Neural progenitor cell (in vitro differentiated cells): ENCODE results near the gene ZNF860. TPM values are rescaled to one million over a fixed set of nuclear protein-coding genes. Genes with fewer than 3 reads are reported as not detected.

Experiments
- DNase-seq: peaks from one replicate; pipeline ENCODE4 v3.0.0-alpha.2; 2016; ENCODE audit warnings: low spot score
- H2AFZ ChIP-seq: fragments of 200-600 bp; sonication (generic); replicated peaks from 2 replicates; pipeline ENCODE4 v1.6.1; 2016; ENCODE audit warnings: antibody characterized with exemption
- H3F3A ChIP-seq: fragments of 200-600 bp; sonication (generic); 2 replicates; pipeline ENCODE4 v1.6.1; 2016; ENCODE audit warnings: antibody characterized with exemption, low read depth
- H3K27ac ChIP-seq: fragments of 200-600 bp; sonication (generic); 2 replicates; pipeline ENCODE4 v1.5.1; 2016; ENCODE audit warnings: mild to moderate bottlenecking
- H3K27me3 ChIP-seq: fragments of 200-600 bp; sonication (generic); 2 replicates; pipeline ENCODE4 v1.6.1; 2016; ENCODE audit warnings: mild to moderate bottlenecking, moderate library complexity
- H3K36me3 ChIP-seq: fragments of 200-600 bp; sonication (generic); 2 replicates; pipeline ENCODE4 v1.5.1; 2016
- H3K4me1 ChIP-seq: fragments of 200-600 bp; sonication (generic); 2 replicates; pipeline ENCODE4 v1.6.1; 2016; ENCODE audit warnings: mixed run types
- H3K4me2 ChIP-seq: fragments of 200-600 bp; sonication (generic); 2 replicates; pipeline ENCODE4 v1.6.1; 2016
- H3K4me3 ChIP-seq: fragments of 200-600 bp; sonication (generic); 2 replicates; pipeline ENCODE4 v1.5.1; 2016
- H3K79me2 ChIP-seq: fragments of 200-600 bp; sonication (generic); 2 replicates; pipeline ENCODE4 v1.6.1; 2016; ENCODE audit warnings: low read depth
- H3K9ac ChIP-seq: fragments of 200-600 bp; sonication (generic); 2 replicates; pipeline ENCODE4 v1.6.1; 2016
- H3K9me3 ChIP-seq: fragments of 200-600 bp; sonication (generic); 2 replicates; pipeline ENCODE4 v1.5.1; 2016; ENCODE audit warnings: low read depth
- H4K20me1 ChIP-seq: fragments of 200-600 bp; sonication (generic); 2 replicates; pipeline ENCODE4 v1.6.1; 2016; ENCODE audit warnings: low read depth
- H3K27ac Mint-ChIP-seq: 3 replicates; pipeline ENCODE4 v1.8.0; 2021; ENCODE audit warnings: mixed read lengths
- H3K27me3 Mint-ChIP-seq: 2 replicates; pipeline ENCODE4 v1.8.0; 2022; ENCODE audit warnings: low read depth, mild to moderate bottlenecking, inconsistent platforms, moderate library complexity, mixed read lengths; ENCODE audit not compliant: insufficient read depth
- H3K36me3 Mint-ChIP-seq: 3 replicates; pipeline ENCODE4 v1.8.0; 2021; ENCODE audit warnings: mixed read lengths
- H3K4me1 Mint-ChIP-seq: 3 replicates; pipeline ENCODE4 v1.8.0; 2021; ENCODE audit warnings: mixed read lengths
- H3K4me3 Mint-ChIP-seq: 3 replicates; pipeline ENCODE4 v1.8.0; 2021; ENCODE audit warnings: mild to moderate bottlenecking, moderate library complexity, mixed read lengths
- H3K9me3 Mint-ChIP-seq: 3 replicates; pipeline ENCODE4 v1.8.0; 2020; ENCODE audit warnings: mixed read lengths
- EZH2 ChIP-seq: fragments of 200-600 bp; sonication (generic); IDR thresholded peaks from 2 replicates; pipeline ENCODE4 v1.6.1; 2017; ENCODE audit warnings: antibody characterized with exemption, mild to moderate bottlenecking, moderate library complexity
- EZH2phosphoT487 ChIP-seq: fragments of 200-600 bp; sonication (generic); IDR thresholded peaks from 2 replicates; pipeline ENCODE4 v1.6.1; 2017; ENCODE audit warnings: antibody characterized with exemption
- total RNA-seq: library from RNA; depleted of rRNA; stranded (reverse); fragments of >200 nt; gene quantifications from 2 replicates; pipeline ENCODE4 v1.2.3, GENCODE V29; 2015; ENCODE audit warnings: low replicate concordance
- TF ChIP-seq, protein P1 (sequence below): fragments of 200-600 bp; sonication (generic); IDR thresholded peaks from 2 replicates; pipeline ENCODE4 v1.5.1; 2017; ENCODE audit warnings: antibody characterized with exemption, mild to moderate bottlenecking

Gene ZNF860
- total RNA-seq, 1 donor from 2014 or later = 0.43 TPM

GRCh38 chr3:31973837-31974236 lies 7.7 kb upstream of the ZNF860 start:
- Histone ChIP-seq H3K79me2 (no peaks in the 10 kb centered on the region), H3K9me3 (no peaks in the 10 kb centered on the region), H3K36me3 (no peaks in the 10 kb centered on the region), H2AFZ (no peak overlapping the region), H3K27ac (no peak overlapping the region), H3K9ac (no peak overlapping the region), H3F3A (peaks cover 7% of the 10 kb centered on the region), H3K4me3 (no peak overlapping the region), H3K4me1 (peaks cover 11% of the 10 kb centered on the region), H3K4me2 (no peak overlapping the region), H4K20me1 (no peaks in the 10 kb centered on the region), H3K27me3 (peaks cover under 1% of the 10 kb centered on the region)
- H3K27me3 Mint-ChIP-seq = peaks cover 12% of the 10 kb centered on the region
- no peak for DNase-seq
- no peaks in the 10 kb centered on the region for H3K36me3 Mint-ChIP-seq
- no peak overlapping the region for H3K4me3 Mint-ChIP-seq
- no peak overlapping the region for H3K27ac Mint-ChIP-seq
- H3K9me3 Mint-ChIP-seq = no peaks in the 10 kb centered on the region
- H3K4me1 Mint-ChIP-seq = peaks cover 6% of the 10 kb centered on the region
- TF ChIP-seq EZH2phosphoT487 (no peak), EZH2 (no peak)
- TF ChIP-seq, protein P1, sequence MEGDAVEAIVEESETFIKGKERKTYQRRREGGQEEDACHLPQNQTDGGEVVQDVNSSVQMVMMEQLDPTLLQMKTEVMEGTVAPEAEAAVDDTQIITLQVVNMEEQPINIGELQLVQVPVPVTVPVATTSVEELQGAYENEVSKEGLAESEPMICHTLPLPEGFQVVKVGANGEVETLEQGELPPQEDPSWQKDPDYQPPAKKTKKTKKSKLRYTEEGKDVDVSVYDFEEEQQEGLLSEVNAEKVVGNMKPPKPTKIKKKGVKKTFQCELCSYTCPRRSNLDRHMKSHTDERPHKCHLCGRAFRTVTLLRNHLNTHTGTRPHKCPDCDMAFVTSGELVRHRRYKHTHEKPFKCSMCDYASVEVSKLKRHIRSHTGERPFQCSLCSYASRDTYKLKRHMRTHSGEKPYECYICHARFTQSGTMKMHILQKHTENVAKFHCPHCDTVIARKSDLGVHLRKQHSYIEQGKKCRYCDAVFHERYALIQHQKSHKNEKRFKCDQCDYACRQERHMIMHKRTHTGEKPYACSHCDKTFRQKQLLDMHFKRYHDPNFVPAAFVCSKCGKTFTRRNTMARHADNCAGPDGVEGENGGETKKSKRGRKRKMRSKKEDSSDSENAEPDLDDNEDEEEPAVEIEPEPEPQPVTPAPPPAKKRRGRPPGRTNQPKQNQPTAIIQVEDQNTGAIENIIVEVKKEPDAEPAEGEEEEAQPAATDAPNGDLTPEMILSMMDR = no peak

DNA sequence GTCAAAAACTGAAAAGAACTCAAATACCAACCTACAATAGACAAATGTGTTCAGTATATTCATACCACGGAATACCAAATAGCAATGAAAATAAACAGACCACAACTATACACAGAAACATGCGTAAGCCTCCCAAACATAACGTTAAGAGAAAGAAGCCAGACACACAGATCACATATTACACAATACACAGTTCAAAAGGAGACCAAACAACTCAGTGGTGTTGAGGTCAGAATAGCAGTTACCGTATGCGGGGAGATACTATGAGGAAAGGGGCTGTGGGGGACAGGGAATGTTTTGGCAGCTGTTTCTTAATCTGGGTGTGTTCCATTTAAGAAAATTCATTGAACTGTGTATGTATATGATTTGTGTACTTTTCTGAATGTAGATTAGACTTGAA lies 7.1 kb upstream of the ZNF860 start:
- H3K27ac ChIP-seq = no peak overlapping the region
- TF ChIP-seq EZH2 (no peak), EZH2phosphoT487 (no peak)
- TF ChIP-seq, protein P1 = no peak
- no peak for DNase-seq
- no peak overlapping the region for H3K4me3 Mint-ChIP-seq
- H3F3A ChIP-seq = peaks cover 1% of the 10 kb centered on the region
- no peaks in the 10 kb centered on the region for H3K79me2 ChIP-seq
- H3K27me3 Mint-ChIP-seq = peaks cover 14% of the 10 kb centered on the region
- no peak overlapping the region for H2AFZ ChIP-seq
- H3K36me3 ChIP-seq = no peaks in the 10 kb centered on the region
- H3K4me2 ChIP-seq = no peak overlapping the region
- H3K36me3 Mint-ChIP-seq = no peaks in the 10 kb centered on the region
- H3K4me1 ChIP-seq = peaks cover 6% of the 10 kb centered on the region
- no peak overlapping the region for H3K27ac Mint-ChIP-seq
- no peak overlapping the region for H3K4me3 ChIP-seq
- H4K20me1 ChIP-seq = no peaks in the 10 kb centered on the region
- H3K27me3 ChIP-seq = peaks cover 6% of the 10 kb centered on the region
- H3K9ac ChIP-seq = no peak overlapping the region
- H3K9me3 Mint-ChIP-seq = no peaks in the 10 kb centered on the region
- no peaks in the 10 kb centered on the region for H3K9me3 ChIP-seq
- H3K4me1 Mint-ChIP-seq = peaks cover 3% of the 10 kb centered on the region

DNA sequence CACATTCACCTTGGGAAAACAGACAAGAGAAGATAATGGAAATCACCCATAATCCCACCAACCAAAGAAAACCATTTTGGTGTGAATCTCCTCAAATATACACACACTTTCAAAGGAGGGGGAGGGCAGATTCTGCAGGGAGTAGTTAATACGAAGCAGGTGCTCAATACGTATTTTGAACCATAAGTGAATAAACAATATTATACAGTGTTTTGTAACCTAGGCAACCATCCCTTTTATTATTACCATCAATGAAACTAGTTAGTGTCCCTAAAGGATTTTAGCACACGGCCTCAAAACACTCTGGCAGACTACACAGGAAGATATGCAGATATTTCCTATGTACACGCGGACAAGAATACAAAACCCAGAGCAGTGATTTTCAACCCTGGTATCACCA lies 6.6 kb upstream of the ZNF860 start:
- H3K27me3 ChIP-seq = peaks cover 10% of the 10 kb centered on the region
- H3K9me3 ChIP-seq = no peaks in the 10 kb centered on the region
- DNase-seq = no peak
- H3F3A ChIP-seq = peaks cover 1% of the 10 kb centered on the region
- no peak overlapping the region for H3K4me3 ChIP-seq
- H3K4me2 ChIP-seq = no peak overlapping the region
- Mint-ChIP-seq H3K27ac (no peak overlapping the region), H3K4me1 (peaks cover 6% of the 10 kb centered on the region), H3K27me3 (peaks cover 15% of the 10 kb centered on the region), H3K36me3 (no peaks in the 10 kb centered on the region), H3K9me3 (no peaks in the 10 kb centered on the region), H3K4me3 (no peak overlapping the region)
- no peak overlapping the region for H3K27ac ChIP-seq
- TF ChIP-seq, protein P1 = no peak
- TF ChIP-seq EZH2 (no peak), EZH2phosphoT487 (no peak)
- H3K4me1 ChIP-seq = peaks cover 6% of the 10 kb centered on the region
- H3K9ac ChIP-seq = no peak overlapping the region
- no peaks in the 10 kb centered on the region for H4K20me1 ChIP-seq
- no peaks in the 10 kb centered on the region for H3K36me3 ChIP-seq
- H3K79me2 ChIP-seq = no peaks in the 10 kb centered on the region
- H2AFZ ChIP-seq = no peak overlapping the region
